ENCODE data around the gene ZNF717. TPM values are rescaled to one million over a fixed set of nuclear protein-coding genes. Genes with fewer than 3 reads are reported as not detected.
"Not testable (repeated sequence)": the region's sequence is repeated elsewhere in the genome, so short reads cannot be mapped to it uniquely, and the experiment has no call there.

The ZNF717 gene
- 10 to 100 TPM in 4 of 10 donors, 1 to 10 TPM in 6; 8.5 to 11.7 (median 9.9) TPM for total RNA-seq
- 1 to 10 TPM; 1.7 to 6.6 TPM for polyA plus RNA-seq
- long read RNA-seq, donor 1, partial matches to known transcripts: 0 of 2 reads
- long read RNA-seq, donor 1, other reads (novel, unspliced or antisense): 2 of 2 reads
- long read RNA-seq, donor 2, partial matches to known transcripts: 0 of 5 reads
- long read RNA-seq, donor 2, other reads (novel, unspliced or antisense): 4 of 5 reads
- long read RNA-seq, donor 3, partial matches to known transcripts: 1 of 2 reads
- long read RNA-seq, donor 3, other reads (novel, unspliced or antisense): 1 of 2 reads

DNA sequence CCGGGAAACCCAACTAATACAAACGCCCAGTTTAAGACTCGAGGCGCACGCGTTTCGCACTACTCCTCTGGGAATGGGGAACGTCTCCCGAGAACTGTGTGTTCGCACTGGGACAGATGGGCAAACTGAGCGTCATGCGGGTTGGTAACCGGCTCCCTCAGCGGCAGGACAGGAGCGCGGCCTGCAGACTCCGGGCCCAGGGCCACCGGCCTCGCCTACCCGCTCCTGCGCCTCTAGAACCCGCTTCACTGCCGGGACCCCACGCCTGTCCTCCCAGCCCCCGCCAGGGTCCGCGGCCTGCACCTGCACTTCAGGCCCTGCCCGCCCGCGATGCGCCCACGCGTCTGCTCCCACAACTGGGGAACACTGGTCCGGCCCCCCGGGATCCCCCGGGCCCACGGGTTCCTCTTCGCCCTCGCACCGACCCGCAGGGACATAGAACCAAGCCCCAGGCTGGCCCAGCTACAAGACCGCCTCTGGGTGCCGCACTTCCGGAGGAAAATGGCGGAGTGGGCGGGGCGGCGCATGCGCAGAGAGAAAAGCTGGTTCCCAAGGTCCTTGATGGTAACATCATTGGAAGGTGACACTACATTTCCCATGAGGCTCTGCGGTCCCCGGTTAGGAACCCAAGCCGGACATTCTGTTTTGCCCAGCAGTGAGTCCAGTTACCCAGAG, at the start of gene ZNF717:
Gene ZNF717, minus strand, starts transcription at position 469 of the 675 bp plus-strand sequence. CDS start 2,187 bp downstream, outside the sequence.
- TF ChIP-seq, protein P1, sequence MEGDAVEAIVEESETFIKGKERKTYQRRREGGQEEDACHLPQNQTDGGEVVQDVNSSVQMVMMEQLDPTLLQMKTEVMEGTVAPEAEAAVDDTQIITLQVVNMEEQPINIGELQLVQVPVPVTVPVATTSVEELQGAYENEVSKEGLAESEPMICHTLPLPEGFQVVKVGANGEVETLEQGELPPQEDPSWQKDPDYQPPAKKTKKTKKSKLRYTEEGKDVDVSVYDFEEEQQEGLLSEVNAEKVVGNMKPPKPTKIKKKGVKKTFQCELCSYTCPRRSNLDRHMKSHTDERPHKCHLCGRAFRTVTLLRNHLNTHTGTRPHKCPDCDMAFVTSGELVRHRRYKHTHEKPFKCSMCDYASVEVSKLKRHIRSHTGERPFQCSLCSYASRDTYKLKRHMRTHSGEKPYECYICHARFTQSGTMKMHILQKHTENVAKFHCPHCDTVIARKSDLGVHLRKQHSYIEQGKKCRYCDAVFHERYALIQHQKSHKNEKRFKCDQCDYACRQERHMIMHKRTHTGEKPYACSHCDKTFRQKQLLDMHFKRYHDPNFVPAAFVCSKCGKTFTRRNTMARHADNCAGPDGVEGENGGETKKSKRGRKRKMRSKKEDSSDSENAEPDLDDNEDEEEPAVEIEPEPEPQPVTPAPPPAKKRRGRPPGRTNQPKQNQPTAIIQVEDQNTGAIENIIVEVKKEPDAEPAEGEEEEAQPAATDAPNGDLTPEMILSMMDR (IDR thresholded peaks at IDR 0.05): peak in 4 of 9 donors; percentile 23 to 42 (median 36)
- ATAC-seq (peak in 1 of 8 donors; percentile 62), DNase-seq (peak; percentile 97)
- 4 to 6% methylated on average over 52 of the region's 52 CpGs for WGBS, 2 donors
- Histone ChIP-seq H3K27ac (peak within 1 kb of the TSS; percentile 77 to 94 (median 90)), H3K4me3 (peak within 1 kb of the TSS; percentile 62 to 90 (median 78)), H3K36me3 (peaks cover 0 to 28% (median 17%) of the 10 kb centered on the region in 9 donors), H3K9me3 (peaks cover 0 to 20% (median 0%) of the 10 kb centered on the region in 11 donors)
- intact Hi-C loops (cut with DNase I); H3K4me1 ChIP-seq; H3K27me3 ChIP-seq: not testable (repeated sequence)

DNA sequence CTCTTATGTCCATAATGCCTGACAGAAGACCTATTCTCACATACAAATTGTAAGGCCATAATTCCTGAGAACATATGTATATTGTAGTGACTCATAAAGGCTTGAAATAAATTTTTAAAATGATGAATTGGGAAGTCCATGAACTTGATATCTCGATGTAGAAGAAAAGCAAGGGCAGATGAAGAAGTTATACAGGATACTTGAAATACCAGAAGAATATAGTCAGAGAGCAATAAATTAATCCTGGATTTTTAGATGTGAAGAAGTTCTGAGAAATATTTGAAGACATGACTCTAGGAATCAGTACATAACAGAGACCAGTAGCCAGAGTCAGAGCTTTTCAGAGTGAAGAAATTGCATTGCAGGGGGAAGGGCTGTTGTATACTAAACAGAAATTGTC, 45.7 kb upstream of the ZNF717 start:
- H3K4me3 ChIP-seq, ATAC-seq, DNase-seq, H3K4me1 ChIP-seq, H3K27ac ChIP-seq, H3K27me3 ChIP-seq, H3K36me3 ChIP-seq: not testable (repeated sequence)
- peaks cover 0 to 10% (median 0%) of the 10 kb centered on the region in 11 donors for H3K9me3 ChIP-seq
- WGBS, 2 donors: 73 to 74% methylated on average over 1 of the region's 1 CpG
- intact Hi-C loops (cut with DNase I): loop anchor here in 1 of 10 donors (1.0 kb wide), 1 partner anchor 25 kb away; no protein-coding TSS in a partner anchor

DNA sequence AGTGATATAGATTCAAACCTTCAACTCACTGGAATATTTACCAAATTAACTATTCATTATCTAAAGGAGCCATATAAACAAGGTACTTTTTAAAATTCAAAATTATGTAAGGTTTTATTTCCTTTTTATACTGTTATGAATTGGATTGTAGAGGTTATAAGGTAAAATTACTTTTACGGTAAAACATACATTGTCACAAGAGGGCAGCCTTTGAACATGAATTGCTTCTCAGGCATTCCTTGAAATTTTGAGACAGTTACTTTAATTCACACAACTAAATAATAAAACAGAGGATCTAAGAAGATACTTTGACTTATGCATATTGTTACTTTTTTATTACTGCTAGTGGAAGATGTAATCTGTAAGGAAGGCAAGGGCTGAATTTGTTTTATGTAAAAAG, 32.7 kb upstream of the ZNF717 start:
- H3K36me3 ChIP-seq; H3K9me3 ChIP-seq; H3K27me3 ChIP-seq; H3K27ac ChIP-seq; intact Hi-C loops (cut with DNase I); DNase-seq; ATAC-seq; H3K4me1 ChIP-seq; H3K4me3 ChIP-seq: not testable (repeated sequence)
- WGBS, 2 donors: 66 to 72% methylated on average over 1 of the region's 1 CpG

DNA sequence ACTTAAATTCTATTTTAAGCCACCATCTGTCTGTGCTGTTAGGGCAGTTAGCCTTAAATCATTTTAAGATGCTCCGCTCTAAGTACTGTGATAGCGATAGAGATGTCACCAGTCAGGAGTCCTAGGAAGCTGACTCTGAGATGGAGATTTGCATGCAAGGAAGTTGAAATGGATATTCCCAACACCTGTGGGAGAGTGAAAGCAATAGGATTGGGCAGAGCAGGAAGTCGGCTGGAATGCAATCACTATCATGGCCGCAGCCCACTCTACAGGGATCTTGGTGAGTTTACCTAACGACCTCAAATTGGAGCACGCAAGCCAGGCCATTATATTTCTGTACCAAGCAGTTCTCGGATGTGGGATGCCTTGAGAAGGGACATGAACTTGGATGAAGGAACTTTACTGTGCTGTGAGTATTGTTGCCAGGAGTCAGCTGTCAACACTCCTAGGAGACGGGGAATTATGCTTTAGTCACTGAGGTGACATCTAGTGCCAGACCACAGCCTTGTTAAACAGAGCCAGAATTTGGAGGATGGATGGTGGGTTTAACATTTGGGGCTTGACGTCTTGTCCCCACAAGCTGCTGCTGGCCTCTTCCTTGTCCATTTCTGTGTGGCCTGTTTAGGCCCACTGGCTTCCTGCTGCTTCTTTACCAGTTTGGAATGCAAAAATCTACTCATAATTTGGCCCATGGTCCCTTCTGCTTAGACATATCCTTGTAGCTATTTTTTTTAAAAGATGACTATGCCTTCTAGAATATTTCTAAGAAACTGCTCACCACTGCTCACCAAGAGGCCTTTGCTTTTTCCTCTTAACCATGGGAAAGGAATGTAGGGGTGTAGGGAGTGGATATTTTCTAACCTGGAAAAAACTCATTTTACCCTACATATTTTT, 31.2 kb upstream of the ZNF717 start:
- H3K27me3 ChIP-seq; DNase-seq; H3K9me3 ChIP-seq; intact Hi-C loops (cut with DNase I); H3K36me3 ChIP-seq; H3K4me1 ChIP-seq; H3K4me3 ChIP-seq; H3K27ac ChIP-seq; ATAC-seq: not testable (repeated sequence)
- WGBS, 2 donors: 33 to 47% methylated on average over 9 of the region's 9 CpGs

DNA sequence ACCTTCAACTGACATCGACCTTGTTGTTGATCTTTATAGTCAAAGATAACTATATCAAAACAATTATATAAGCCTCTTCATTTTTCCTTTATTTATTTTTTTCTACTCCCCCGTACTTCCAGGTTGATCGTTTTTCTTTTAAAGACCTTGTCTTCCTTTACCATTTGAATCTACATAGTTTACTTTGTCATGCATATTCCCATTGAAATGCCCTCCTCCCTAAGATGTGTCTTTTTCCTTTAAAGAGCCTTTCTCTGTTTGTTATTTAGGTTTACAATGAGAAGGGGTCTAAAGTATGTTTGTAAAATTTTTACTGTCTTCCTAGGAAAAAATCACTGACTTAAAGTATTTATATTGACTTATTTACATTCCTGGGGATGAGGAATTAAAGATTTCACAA, 29.4 kb upstream of the ZNF717 start:
- TF ChIP-seq, protein P1 (IDR thresholded peaks at IDR 0.05): no peak
- Histone ChIP-seq H3K4me3 (no peak overlapping the region), H3K27me3 (peaks cover 0 to 4% (median 0%) of the 10 kb centered on the region in 7 donors), H3K9me3 (no peaks in the 10 kb centered on the region), H3K36me3 (no peaks in the 10 kb centered on the region), H3K27ac (no peak overlapping the region), H3K4me1 (no peaks in the 10 kb centered on the region)
- ATAC-seq (no peak), DNase-seq (no peak)
- intact Hi-C loops (cut with DNase I): no loop called here
- WGBS, 2 donors: 30 to 39% methylated on average over 3 of the region's 3 CpGs

Data from heart right ventricle (tissue), 16 donors.